ENCODE results near the gene ABCD4.

ABCD4 gene

GRCh38 chr14:74292061-74292460 lies 10.7 kb downstream of the ABCD4 start:
- Histone ChIP-seq H3K9ac (ENCODE audit: low read length) (no peak overlapping the region), H2AFZ (ENCODE audit: low read depth, low read length, severe bottlenecking) (no peak overlapping the region), H3K4me2 (ENCODE audit: low read depth, low read length, poor library complexity, severe bottlenecking) (no peak overlapping the region), H3K27me3 (ENCODE audit: low read length) (no peaks in the 10 kb centered on the region), H4K20me1 (ENCODE audit: low read depth, low read length) (no peaks in the 10 kb centered on the region), H3K9me2 (replicated peaks; ENCODE audit: insufficient read depth, low read length) (no peaks in the 10 kb centered on the region), H3K4me3 (ENCODE audit: insufficient read depth, low read length, poor library complexity, severe bottlenecking) (no peak overlapping the region), H3K9me3 (ENCODE audit: insufficient read depth, low read length) (no peaks in the 10 kb centered on the region), H3K36me3 (ENCODE audit: low read length) (no peaks in the 10 kb centered on the region), H3K27ac (ENCODE audit: low read depth, low read length) (no peak overlapping the region), H3F3A (ENCODE audit: insufficient read depth) (no peaks in the 10 kb centered on the region), H3K79me2 (ENCODE audit: insufficient read depth, low read length) (no peaks in the 10 kb centered on the region)
- TF ChIP-seq CTCF (IDR thresholded peaks at IDR 0.05; ENCODE audit: insufficient read depth, low read length, poor library complexity, severe bottlenecking) (no peak), EZH2phosphoT487 (conservative IDR thresholded peaks at IDR 0.05; ENCODE audit: low read length) (no peak)

- Histone ChIP-seq H3K36me3 (ENCODE audit: low read length) (peaks cover 5% of the 10 kb centered on the region; the same call in 1 of the 2 replicates), H3K4me3 (ENCODE audit: insufficient read depth, low read length, poor library complexity, severe bottlenecking) (no peak overlapping the region)
Measured at GRCh38 chr14:74290415-74290814, 12.3 kb downstream of the ABCD4 start.

GRCh38 chr14:74289801-74290200 lies 12.9 kb downstream of the ABCD4 start:
- peaks cover 9% of the 10 kb centered on the region; the same call in 1 of the 2 replicates for H3K36me3 ChIP-seq (ENCODE audit: low read length)
- no peaks in the 10 kb centered on the region for H4K20me1 ChIP-seq (ENCODE audit: low read depth, low read length)
- no peaks in the 10 kb centered on the region for H3F3A ChIP-seq (ENCODE audit: insufficient read depth)
- H3K79me2 ChIP-seq (ENCODE audit: insufficient read depth, low read length) = no peaks in the 10 kb centered on the region
- H3K9me3 ChIP-seq (ENCODE audit: insufficient read depth, low read length) = no peaks in the 10 kb centered on the region
- H3K4me3 ChIP-seq (ENCODE audit: insufficient read depth, low read length, poor library complexity, severe bottlenecking) = no peak overlapping the region
- no peak overlapping the region for H3K9ac ChIP-seq (ENCODE audit: low read length)
- H3K9me2 ChIP-seq (replicated peaks; ENCODE audit: insufficient read depth, low read length) = no peaks in the 10 kb centered on the region
- H3K4me2 ChIP-seq (ENCODE audit: low read depth, low read length, poor library complexity, severe bottlenecking) = no peak overlapping the region
- H3K27me3 ChIP-seq (ENCODE audit: low read length) = no peaks in the 10 kb centered on the region
- no peak overlapping the region for H2AFZ ChIP-seq (ENCODE audit: low read depth, low read length, severe bottlenecking)
- no peak overlapping the region for H3K27ac ChIP-seq (ENCODE audit: low read depth, low read length)
- TF ChIP-seq EZH2phosphoT487 (conservative IDR thresholded peaks at IDR 0.05; ENCODE audit: low read length) (no peak), CTCF (IDR thresholded peaks at IDR 0.05; ENCODE audit: insufficient read depth, low read length, poor library complexity, severe bottlenecking) (no peak)

More at GRCh38 chr14:74290415-74290814, 12.3 kb downstream of the ABCD4 start:
- Histone ChIP-seq H4K20me1 (ENCODE audit: low read depth, low read length) (no peaks in the 10 kb centered on the region), H3K27ac (ENCODE audit: low read depth, low read length) (no peak overlapping the region), H3K9me2 (replicated peaks; ENCODE audit: insufficient read depth, low read length) (no peaks in the 10 kb centered on the region), H3F3A (ENCODE audit: insufficient read depth) (no peaks in the 10 kb centered on the region), H2AFZ (ENCODE audit: low read depth, low read length, severe bottlenecking) (no peak overlapping the region), H3K9me3 (ENCODE audit: insufficient read depth, low read length) (no peaks in the 10 kb centered on the region), H3K79me2 (ENCODE audit: insufficient read depth, low read length) (no peaks in the 10 kb centered on the region), H3K27me3 (ENCODE audit: low read length) (no peaks in the 10 kb centered on the region), H3K9ac (ENCODE audit: low read length) (no peak overlapping the region), H3K4me2 (ENCODE audit: low read depth, low read length, poor library complexity, severe bottlenecking) (no peak overlapping the region)
- no peak for TF ChIP-seq EZH2phosphoT487 (conservative IDR thresholded peaks at IDR 0.05; ENCODE audit: low read length)
- peak; percentile 39 for TF ChIP-seq CTCF (IDR thresholded peaks at IDR 0.05; ENCODE audit: insufficient read depth, low read length, poor library complexity, severe bottlenecking)
